GM12878 (cell line): ENCODE results near the gene MSX1.

Experiments used
- SP1 ChIP-seq: IDR thresholded peaks from one replicate; pipeline ENCODE4 v1.6.1; 2011; ENCODE audit warnings: low read depth, low read length
- WRNIP1 ChIP-seq: IDR thresholded peaks from 2 replicates; pipeline ENCODE4 v1.6.1; 2011; ENCODE audit warnings: low read depth, low read length, improper control_type of control experiment, borderline replicate concordance

DNA sequence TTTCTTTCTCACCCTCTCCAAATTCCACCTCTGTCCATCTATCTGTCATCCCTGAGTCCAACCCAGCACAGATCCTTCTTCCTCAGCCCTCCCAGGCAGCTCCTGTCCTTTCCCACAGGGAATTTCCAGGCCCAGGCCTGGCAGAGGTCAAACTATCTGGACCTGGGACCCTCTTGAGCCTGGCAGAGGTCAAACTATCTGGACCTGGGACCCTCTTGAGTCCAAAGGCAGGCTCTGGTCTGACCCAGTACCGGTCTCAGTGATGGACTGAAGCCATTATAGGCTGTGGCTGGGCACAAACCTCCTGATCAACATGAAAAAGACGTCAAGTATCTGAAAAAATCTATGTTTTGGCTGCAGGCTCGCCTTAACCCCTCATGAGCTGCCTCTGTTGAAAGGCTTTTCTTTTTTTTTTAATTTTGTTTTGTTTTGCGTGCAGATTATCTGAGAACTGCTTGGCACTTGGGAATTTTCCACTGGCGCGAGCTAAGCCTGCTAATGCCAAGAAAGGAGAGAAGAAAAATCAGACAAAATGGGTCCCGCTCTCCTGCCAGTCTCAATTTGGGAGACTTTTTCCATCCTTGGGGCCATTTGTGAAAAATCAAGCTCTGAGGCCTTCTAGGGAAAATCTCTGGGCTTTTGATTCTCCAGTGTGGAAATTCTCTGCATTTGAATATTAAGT, 31.2 kb downstream of the MSX1 start:
- TF ChIP-seq SP1 (no peak), WRNIP1 (no peak)
